ENCODE measurements around the gene STK11IP. TPM values are rescaled to one million over a fixed set of nuclear protein-coding genes. Genes with fewer than 3 reads are reported as not detected.

STK11IP gene
- polyA plus RNA-seq, 1 donor from 2014 or later: 54.9 TPM

DNA sequence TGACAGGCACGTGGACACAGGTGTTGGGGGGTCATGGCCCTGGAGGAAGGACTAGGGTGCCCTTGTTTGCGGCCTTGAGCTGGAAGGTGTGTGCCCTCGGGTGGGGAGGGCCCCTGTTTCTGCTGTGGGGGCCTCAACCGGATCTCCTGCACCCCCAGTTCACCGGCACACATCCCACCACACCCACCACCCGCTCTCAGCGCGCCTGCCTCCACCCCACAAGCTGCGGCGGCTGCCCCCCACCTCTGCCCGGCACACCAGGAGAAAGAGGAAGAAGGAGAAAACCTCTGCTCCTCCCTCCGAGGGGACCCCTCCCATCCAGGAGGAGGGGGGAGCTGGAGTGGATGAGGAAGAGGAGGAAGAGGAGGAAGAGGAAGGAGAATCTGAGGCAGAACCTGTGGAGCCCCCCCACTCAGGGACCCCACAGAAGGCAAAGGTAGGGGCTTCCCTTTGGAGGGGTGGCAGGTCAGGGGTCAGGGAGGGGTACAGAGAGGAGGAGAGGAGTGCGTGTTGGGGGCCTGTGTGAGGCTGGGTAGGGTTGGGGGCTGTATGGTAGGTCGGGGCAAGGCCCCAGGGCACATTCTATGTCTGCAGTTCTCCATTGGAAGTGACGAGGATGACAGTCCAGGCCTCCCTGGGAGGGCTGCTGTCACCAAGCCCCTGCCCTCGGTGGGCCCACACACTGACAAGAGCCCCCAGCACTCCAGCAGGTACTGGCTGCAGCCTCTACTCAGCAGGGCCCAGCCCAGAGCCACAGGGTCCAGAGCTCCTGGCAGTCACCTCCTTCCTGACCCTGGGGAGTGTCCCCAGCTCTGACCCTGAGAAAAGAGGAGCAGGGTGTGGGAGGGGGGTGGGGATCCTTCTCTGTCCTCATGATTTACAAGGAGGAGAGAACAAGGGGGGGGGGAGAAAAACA is 31.6 kb downstream of the STK11IP start:
- H3F3A ChIP-seq (ENCODE audit: insufficient read depth, low read length, poor library complexity, severe bottlenecking): no peaks in the 10 kb centered on the region
- no peaks in the 10 kb centered on the region for H3K27me3 ChIP-seq (ENCODE audit: insufficient read depth, low read depth, low read length)
- H3K79me2 ChIP-seq (replicated peaks; ENCODE audit: insufficient read depth, low read length): no peaks in the 10 kb centered on the region
- no peaks in the 10 kb centered on the region for H3K9me3 ChIP-seq (ENCODE audit: low read length)
- TF ChIP-seq, protein P1, sequence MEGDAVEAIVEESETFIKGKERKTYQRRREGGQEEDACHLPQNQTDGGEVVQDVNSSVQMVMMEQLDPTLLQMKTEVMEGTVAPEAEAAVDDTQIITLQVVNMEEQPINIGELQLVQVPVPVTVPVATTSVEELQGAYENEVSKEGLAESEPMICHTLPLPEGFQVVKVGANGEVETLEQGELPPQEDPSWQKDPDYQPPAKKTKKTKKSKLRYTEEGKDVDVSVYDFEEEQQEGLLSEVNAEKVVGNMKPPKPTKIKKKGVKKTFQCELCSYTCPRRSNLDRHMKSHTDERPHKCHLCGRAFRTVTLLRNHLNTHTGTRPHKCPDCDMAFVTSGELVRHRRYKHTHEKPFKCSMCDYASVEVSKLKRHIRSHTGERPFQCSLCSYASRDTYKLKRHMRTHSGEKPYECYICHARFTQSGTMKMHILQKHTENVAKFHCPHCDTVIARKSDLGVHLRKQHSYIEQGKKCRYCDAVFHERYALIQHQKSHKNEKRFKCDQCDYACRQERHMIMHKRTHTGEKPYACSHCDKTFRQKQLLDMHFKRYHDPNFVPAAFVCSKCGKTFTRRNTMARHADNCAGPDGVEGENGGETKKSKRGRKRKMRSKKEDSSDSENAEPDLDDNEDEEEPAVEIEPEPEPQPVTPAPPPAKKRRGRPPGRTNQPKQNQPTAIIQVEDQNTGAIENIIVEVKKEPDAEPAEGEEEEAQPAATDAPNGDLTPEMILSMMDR (IDR thresholded peaks at IDR 0.05; ENCODE audit: poor library complexity, severe bottlenecking): no peak
- TF ChIP-seq POLR2AphosphoS5 (IDR thresholded peaks at IDR 0.05): no peak
- TF ChIP-seq TAF1 (IDR thresholded peaks at IDR 0.05; ENCODE audit: low read depth): no peak
- TF ChIP-seq EZH2 (IDR thresholded peaks at IDR 0.05; ENCODE audit: borderline replicate concordance, insufficient read depth, low read length, poor library complexity, severe bottlenecking): no peak
- TF ChIP-seq SMC3 (conservative IDR thresholded peaks at IDR 0.05; ENCODE audit: poor library complexity): no peak
- no peak for TF ChIP-seq RAD21 (conservative IDR thresholded peaks at IDR 0.05)
- no peak for TF ChIP-seq MXI1 (conservative IDR thresholded peaks at IDR 0.05; ENCODE audit: poor library complexity, severe bottlenecking)
- TF ChIP-seq, protein P2, sequence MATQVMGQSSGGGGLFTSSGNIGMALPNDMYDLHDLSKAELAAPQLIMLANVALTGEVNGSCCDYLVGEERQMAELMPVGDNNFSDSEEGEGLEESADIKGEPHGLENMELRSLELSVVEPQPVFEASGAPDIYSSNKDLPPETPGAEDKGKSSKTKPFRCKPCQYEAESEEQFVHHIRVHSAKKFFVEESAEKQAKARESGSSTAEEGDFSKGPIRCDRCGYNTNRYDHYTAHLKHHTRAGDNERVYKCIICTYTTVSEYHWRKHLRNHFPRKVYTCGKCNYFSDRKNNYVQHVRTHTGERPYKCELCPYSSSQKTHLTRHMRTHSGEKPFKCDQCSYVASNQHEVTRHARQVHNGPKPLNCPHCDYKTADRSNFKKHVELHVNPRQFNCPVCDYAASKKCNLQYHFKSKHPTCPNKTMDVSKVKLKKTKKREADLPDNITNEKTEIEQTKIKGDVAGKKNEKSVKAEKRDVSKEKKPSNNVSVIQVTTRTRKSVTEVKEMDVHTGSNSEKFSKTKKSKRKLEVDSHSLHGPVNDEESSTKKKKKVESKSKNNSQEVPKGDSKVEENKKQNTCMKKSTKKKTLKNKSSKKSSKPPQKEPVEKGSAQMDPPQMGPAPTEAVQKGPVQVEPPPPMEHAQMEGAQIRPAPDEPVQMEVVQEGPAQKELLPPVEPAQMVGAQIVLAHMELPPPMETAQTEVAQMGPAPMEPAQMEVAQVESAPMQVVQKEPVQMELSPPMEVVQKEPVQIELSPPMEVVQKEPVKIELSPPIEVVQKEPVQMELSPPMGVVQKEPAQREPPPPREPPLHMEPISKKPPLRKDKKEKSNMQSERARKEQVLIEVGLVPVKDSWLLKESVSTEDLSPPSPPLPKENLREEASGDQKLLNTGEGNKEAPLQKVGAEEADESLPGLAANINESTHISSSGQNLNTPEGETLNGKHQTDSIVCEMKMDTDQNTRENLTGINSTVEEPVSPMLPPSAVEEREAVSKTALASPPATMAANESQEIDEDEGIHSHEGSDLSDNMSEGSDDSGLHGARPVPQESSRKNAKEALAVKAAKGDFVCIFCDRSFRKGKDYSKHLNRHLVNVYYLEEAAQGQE (IDR thresholded peaks at IDR 0.05; ENCODE audit: borderline replicate concordance): no peak
- TF ChIP-seq EP300 (conservative IDR thresholded peaks at IDR 0.05; ENCODE audit: poor library complexity, severe bottlenecking): no peak
- H3K9ac ChIP-seq (ENCODE audit: low read length): no peak overlapping the region
- no peaks in the 10 kb centered on the region for H4K20me1 ChIP-seq (ENCODE audit: insufficient read depth)
- H3K4me2 ChIP-seq (ENCODE audit: low read length): no peak overlapping the region
- H3K36me3 ChIP-seq (ENCODE audit: insufficient read depth, low read length): no peaks in the 10 kb centered on the region
- H3K27ac ChIP-seq (ENCODE audit: low read length): no peak overlapping the region
- H3K4me3 ChIP-seq (ENCODE audit: low read length): peak overlapping the region; percentile 77
- H3K9me2 ChIP-seq (ENCODE audit: insufficient read depth, low read length): no peaks in the 10 kb centered on the region
- H2AFZ ChIP-seq (ENCODE audit: low read depth, low read length): no peak overlapping the region

DNA sequence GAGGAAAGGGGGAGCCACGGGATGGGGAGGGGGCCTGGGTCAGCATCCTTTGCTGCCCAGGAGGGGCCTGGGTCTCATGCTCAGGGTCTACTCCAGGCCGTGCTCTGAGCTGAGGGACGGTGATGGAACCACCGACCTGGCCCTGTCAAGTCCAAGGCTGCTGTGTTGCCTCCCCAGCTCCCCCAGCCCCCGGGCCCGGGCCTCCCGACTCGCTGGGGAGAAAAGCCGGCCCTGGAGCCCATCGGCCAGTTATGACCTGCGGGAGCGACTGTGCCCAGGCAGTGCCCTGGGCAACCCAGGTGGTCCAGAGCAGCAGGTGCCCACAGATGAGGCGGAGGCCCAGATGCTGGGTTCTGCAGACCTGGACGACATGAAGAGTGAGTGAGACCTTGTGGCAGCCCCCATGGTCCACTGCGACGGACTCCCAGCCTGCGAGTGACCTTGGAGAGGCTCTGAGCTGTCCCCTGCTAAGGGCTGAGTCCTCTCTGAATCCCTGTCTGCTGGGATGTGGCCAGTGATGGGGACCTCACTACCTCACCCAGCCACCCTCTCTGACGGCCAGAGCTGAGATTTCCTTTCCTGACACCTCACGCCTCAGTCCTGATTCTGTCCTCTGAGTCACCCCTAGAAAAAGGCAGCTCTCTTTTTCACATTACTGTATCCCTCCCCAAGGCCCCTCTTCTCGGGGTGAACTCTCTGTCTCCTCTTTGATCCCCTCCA is 32.5 kb downstream of the STK11IP start:
- TF ChIP-seq MXI1 (conservative IDR thresholded peaks at IDR 0.05; ENCODE audit: poor library complexity, severe bottlenecking) (no peak), EZH2 (IDR thresholded peaks at IDR 0.05; ENCODE audit: borderline replicate concordance, insufficient read depth, low read length, poor library complexity, severe bottlenecking) (no peak), POLR2AphosphoS5 (IDR thresholded peaks at IDR 0.05) (no peak), EP300 (conservative IDR thresholded peaks at IDR 0.05; ENCODE audit: poor library complexity, severe bottlenecking) (no peak), RAD21 (conservative IDR thresholded peaks at IDR 0.05) (no peak), SMC3 (conservative IDR thresholded peaks at IDR 0.05; ENCODE audit: poor library complexity) (no peak)
- Histone ChIP-seq H3K36me3 (ENCODE audit: insufficient read depth, low read length) (no peaks in the 10 kb centered on the region), H3K27me3 (ENCODE audit: insufficient read depth, low read depth, low read length) (no peaks in the 10 kb centered on the region)

More for the DNA sequence above, 32.5 kb downstream of the STK11IP start:
- Histone ChIP-seq H3K9me3 (ENCODE audit: low read length) (no peaks in the 10 kb centered on the region), H3K79me2 (replicated peaks; ENCODE audit: insufficient read depth, low read length) (no peaks in the 10 kb centered on the region), H3F3A (ENCODE audit: insufficient read depth, low read length, poor library complexity, severe bottlenecking) (no peaks in the 10 kb centered on the region), H3K9me2 (ENCODE audit: insufficient read depth, low read length) (no peaks in the 10 kb centered on the region), H3K4me2 (ENCODE audit: low read length) (no peak overlapping the region), H4K20me1 (ENCODE audit: insufficient read depth) (no peaks in the 10 kb centered on the region), H3K9ac (ENCODE audit: low read length) (no peak overlapping the region), H2AFZ (ENCODE audit: low read depth, low read length) (no peak overlapping the region), H3K27ac (ENCODE audit: low read length) (no peak overlapping the region), H3K4me3 (ENCODE audit: low read length) (no peak overlapping the region)
